ENCODE measurements around the gene ZBP1. TPM values are rescaled to one million over a fixed set of nuclear protein-coding genes. Genes with fewer than 3 reads are reported as not detected.

Gene ZBP1
- total RNA-seq, 4 donors from 2014 or later, result 0.28 to 0.84 (median 0.56) TPM; not detected in 1

DNA sequence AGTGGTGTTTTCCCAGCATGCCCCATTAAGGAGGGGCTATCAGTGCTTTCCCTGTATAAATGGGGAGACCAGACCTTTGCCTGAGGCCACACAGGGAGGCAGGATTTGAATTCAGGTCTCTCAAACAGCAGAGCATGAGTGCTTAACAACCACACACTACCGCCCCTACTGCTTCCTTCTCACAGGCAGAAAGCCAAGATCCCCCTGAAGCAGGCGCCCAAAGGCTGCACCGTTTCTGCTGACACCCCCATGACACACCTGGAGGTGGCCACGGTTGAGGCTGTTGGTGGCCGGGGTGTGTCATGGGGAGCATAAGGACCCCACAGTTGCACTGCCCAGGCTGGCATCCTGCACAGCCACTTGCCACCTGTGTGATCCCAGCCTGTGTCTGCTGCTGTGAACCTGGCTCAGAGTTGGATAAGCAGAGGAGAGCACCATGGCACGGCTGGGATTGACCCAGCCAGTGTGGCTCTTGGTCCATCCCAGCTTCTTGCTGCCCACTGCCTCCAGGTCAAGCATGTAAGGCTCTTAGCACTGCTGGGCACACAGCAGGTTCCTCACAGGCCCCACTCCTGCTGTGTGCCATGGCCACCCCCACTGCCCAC, 31.0 kb downstream of the ZBP1 start:
- ATAC-seq (ENCODE audit: low FRiP score) (no peak), DNase-seq (ENCODE audit: low spot score) (no peak)
- TF ChIP-seq, protein P1, sequence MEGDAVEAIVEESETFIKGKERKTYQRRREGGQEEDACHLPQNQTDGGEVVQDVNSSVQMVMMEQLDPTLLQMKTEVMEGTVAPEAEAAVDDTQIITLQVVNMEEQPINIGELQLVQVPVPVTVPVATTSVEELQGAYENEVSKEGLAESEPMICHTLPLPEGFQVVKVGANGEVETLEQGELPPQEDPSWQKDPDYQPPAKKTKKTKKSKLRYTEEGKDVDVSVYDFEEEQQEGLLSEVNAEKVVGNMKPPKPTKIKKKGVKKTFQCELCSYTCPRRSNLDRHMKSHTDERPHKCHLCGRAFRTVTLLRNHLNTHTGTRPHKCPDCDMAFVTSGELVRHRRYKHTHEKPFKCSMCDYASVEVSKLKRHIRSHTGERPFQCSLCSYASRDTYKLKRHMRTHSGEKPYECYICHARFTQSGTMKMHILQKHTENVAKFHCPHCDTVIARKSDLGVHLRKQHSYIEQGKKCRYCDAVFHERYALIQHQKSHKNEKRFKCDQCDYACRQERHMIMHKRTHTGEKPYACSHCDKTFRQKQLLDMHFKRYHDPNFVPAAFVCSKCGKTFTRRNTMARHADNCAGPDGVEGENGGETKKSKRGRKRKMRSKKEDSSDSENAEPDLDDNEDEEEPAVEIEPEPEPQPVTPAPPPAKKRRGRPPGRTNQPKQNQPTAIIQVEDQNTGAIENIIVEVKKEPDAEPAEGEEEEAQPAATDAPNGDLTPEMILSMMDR (IDR thresholded peaks at IDR 0.05), result no peak

DNA sequence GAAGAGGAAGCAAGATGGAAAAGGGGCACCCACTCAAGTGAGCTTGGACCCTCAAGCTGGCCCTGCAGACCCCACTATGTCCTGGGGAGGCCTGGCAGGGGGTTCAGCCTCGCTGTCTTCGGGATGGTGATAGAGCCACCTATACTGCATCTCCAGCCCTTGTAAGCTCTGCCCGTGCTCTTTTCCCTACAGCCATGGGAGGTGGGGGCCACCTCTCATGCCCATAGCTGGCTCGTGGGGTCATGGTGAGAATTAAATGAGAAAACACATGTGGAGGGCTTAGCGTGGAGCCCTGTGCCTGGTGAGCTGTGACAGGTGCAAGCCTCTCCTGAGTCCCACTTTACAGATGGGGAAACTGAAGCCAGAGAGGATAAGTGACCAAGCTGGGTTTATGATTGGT, 31.6 kb downstream of the ZBP1 start:
- TF ChIP-seq, protein P1 (IDR thresholded peaks at IDR 0.05), result no peak
- no peak for DNase-seq (ENCODE audit: low spot score)
- ATAC-seq (ENCODE audit: low FRiP score), result no peak

DNA sequence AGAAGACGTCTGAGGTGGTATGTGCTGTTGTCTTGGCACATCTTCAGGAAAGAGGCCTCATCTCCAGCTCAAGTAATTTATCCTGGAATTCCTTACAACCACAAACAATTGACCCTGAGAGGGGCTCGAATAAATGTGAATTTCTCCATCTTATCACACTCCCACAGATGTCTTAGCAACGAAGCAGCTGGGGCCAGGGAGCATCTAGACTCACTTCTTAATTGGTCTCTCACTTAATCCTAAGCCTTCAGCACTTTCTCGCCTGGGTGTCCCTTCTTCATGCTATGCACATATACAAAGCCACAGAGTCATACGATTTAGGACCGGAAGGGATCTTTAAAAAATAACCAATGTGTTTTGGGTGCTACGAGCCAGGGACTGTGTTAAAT, 32.2 kb downstream of the ZBP1 start:
- DNase-seq (ENCODE audit: low spot score) (no peak), ATAC-seq (ENCODE audit: low FRiP score) (no peak)
- TF ChIP-seq, protein P1 (IDR thresholded peaks at IDR 0.05), result no peak

DNA sequence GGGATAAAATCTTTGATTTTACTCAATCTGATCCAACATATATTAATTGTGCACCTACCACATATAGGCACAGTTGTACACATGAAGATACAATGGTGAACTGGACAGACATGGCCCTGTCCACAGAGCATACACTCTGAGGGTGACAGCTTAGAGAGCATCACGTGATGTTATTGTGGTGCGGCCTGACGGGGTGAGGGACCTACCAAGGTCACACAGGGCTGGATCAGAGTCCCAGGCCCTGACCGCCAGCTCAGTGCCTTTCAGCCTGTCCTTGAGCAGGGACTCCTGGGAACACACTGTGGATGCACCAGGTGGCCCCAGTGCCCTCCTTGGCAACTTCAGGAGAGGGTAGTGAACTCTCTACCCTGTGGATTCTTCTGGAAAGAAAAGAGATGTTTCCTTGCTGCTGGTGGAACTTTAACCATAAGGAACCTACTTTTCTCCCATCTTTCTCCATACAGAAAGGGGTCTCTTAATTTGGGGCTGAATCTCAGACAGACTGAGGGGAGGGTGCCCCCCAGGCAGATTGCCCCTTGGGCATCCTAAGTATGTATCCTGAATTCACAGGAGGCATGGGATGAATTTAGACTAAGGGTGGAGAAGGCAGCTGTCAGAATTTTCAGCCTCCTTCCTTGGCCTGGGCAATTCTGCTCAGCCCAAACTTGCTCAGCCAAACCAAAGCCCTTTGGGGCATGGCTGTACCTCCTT, 32.8 kb downstream of the ZBP1 start:
- TF ChIP-seq, protein P1 (IDR thresholded peaks at IDR 0.05), result no peak
- DNase-seq (ENCODE audit: low spot score) (no peak), ATAC-seq (ENCODE audit: low FRiP score) (no peak)

DNA sequence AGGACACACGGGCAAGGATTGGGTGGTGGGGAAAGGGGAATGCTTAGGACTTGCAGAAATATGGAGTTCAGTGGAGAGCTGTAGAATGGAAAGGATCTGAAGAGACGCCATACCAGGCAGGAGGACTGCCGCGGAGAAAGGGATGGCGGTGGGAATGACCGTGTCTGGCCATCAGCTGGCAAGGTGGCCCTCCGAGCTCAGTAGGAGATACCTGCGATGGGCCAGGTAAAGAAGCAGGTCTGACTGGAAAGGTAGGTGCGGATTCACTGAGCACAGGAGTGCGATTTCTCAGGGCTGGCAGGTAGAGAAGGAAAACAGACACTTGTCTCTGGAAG, 33.3 kb downstream of the ZBP1 start:
- DNase-seq (ENCODE audit: low spot score) (no peak), ATAC-seq (ENCODE audit: low FRiP score) (no peak)
- TF ChIP-seq, protein P1 (IDR thresholded peaks at IDR 0.05), result no peak

DNA sequence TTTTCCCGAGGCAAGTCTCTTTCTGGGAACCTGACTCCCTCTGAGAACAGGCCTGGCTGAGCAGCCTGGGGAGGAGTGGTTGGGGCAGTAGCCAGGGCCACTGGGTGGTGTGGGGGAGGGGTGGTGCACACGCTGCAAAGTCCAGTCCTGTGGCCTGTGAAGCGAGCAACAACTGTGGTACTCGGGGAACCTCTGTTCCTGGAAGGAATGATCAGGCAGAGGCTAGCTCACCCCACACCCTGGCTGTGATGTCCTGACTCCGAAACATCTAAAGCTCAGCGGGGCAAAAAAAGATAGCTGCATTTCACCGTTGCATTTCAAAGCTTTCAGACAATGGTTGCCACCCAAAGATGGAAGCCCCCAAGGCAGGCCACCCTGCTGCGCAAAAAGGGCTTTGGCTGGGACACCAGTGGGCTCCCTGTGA, 33.8 kb downstream of the ZBP1 start:
- DNase-seq (ENCODE audit: low spot score) (no peak), ATAC-seq (ENCODE audit: low FRiP score) (no peak)
- TF ChIP-seq, protein P1 (IDR thresholded peaks at IDR 0.05), result no peak
